Measurements from ENCODE around the gene ADGRG7.

The ADGRG7 gene

DNA sequence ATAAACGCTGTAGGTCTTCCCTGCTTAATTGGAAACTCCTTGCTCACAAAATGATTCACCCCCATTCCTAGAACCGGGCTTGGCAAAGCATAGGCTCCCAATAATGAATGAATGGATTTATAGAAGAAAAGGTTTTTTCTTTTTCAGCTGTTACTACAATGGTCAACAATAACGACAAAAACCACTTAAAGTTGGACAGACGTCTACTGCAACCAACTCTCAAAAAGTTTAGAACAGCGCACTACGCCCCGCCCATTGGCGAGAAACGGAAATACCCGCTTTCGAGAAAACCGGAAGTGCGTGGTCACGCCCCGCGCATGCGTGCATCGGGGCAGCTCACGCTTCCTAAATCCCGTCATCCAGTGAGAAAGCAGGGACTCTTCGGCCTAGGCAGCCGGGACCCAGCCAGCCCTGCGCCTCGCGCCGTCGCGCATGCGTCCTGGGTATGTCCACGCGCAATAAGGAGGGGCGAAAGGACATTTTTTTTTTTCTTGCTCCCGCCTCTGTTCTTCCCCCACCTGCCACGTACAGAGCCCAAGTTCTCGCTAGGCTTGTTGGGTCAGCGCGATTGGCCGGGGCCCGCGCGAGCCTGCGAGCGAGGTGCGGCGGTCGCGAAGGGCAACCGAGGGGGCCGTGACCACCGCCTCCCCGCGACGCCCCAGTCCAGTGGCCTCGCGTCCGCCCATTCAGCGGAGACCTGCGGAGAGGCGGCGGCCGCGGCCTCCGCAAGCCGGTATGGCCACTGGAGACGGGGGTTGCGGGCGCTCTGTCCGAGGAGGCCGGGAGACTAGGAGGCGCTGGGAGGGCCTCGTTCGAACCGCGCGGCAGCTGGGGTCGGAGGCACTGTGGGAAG, 99.8 kb downstream of the ADGRG7 start, which contains the start of gene TFG:
Gene TFG (plus strand): TSS at position 506 of the 853 bp plus-strand sequence. CDS start 4,192 bp downstream, outside the sequence.
- Histone ChIP-seq H3K9me3 (ENCODE audit: control insufficient read depth, low read depth, low read length) (no peaks in the 10 kb centered on the region), H3K4me3 (ENCODE audit: low read length) (peak within 1 kb of the TSS; percentile 92), H3K9ac (ENCODE audit: low read length) (peak within 1 kb of the TSS; percentile 91), H3K27ac (ENCODE audit: low read length) (peak within 1 kb of the TSS; percentile 78), H3K36me3 (ENCODE audit: control insufficient read depth, low read depth, low read length) (peaks cover 13% of the 10 kb centered on the region), H3K27me3 (ENCODE audit: control insufficient read depth, insufficient read depth, low read length) (peaks cover 41% of the 10 kb centered on the region), H3K4me1 (ENCODE audit: control insufficient read depth, low read depth, low read length) (peaks cover 8% of the 10 kb centered on the region)

DNA sequence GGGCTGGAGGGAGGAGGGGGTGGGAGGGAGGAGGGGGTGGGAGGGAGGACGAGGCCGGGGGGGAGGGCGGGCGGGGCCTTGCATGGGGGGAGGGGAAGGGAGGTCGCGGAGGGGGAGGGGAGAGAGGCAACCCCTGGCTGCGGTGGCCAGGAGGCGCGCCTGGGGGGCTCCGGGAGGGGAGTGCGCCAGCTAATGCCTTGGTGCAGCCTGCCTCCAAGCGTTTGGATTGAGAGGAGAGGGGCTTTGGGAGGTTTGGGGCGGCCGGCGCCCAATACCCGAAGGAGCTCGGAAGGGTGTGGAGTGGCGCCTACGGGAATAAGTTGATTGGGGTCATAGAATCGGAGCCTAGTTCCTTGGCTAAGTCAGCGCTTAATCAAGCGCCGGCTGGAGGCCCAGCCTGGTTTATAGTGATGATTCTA, 100.5 kb downstream of the ADGRG7 start:
- peaks cover 19% of the 10 kb centered on the region for H3K36me3 ChIP-seq (ENCODE audit: control insufficient read depth, low read depth, low read length)
- H3K9me3 ChIP-seq (ENCODE audit: control insufficient read depth, low read depth, low read length), result no peaks in the 10 kb centered on the region
- H3K27me3 ChIP-seq (ENCODE audit: control insufficient read depth, insufficient read depth, low read length), result peaks cover 35% of the 10 kb centered on the region
- peak overlapping the region; percentile 92 for H3K4me3 ChIP-seq (ENCODE audit: low read length)
- peaks cover 8% of the 10 kb centered on the region for H3K4me1 ChIP-seq (ENCODE audit: control insufficient read depth, low read depth, low read length)
- peak overlapping the region; percentile 78 for H3K27ac ChIP-seq (ENCODE audit: low read length)
- peak overlapping the region; percentile 91 for H3K9ac ChIP-seq (ENCODE audit: low read length)

DNA sequence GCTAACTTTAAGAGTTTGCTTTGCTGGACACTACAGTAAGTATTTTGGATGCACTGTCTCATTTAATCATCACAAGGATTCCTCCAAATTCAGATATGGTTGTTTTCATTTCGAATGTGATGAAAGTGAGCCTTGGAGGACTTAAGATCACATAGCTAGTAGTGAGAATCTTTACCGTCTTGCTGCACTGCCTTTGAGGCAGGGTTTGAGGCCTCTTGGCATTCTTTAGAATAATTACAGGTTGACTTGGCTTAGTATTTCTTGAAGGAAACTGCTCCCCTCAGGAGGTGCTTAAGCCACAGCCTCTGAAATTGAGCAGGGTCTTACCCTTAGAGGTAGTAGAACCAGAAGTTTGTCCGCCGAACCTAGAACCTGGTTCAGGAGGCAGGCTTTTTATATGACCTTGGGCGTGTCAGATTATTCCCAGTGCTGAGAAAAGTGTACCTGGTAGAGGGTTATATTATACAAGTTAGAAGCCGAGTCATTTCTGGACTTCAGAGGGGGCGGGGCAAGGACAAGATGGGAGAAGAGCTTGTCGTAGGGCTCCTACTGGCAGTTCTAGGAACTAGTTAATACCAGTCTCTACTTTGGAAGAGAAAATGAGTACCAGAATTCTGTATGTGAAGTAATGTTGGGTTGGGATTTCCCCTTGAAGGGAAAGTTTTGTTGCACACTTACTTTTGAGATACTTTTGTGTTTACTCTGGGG, 101.0 kb downstream of the ADGRG7 start:
- H3K27ac ChIP-seq (ENCODE audit: low read length), result peak overlapping the region; percentile 78
- H3K9ac ChIP-seq (ENCODE audit: low read length), result peak overlapping the region; percentile 91
- peaks cover 29% of the 10 kb centered on the region for H3K27me3 ChIP-seq (ENCODE audit: control insufficient read depth, insufficient read depth, low read length)
- H3K9me3 ChIP-seq (ENCODE audit: control insufficient read depth, low read depth, low read length), result no peaks in the 10 kb centered on the region
- H3K4me1 ChIP-seq (ENCODE audit: control insufficient read depth, low read depth, low read length), result peaks cover 8% of the 10 kb centered on the region
- H3K4me3 ChIP-seq (ENCODE audit: low read length), result peak overlapping the region; percentile 92
- peaks cover 25% of the 10 kb centered on the region for H3K36me3 ChIP-seq (ENCODE audit: control insufficient read depth, low read depth, low read length)

GRCh38 chr3:100715176-100715575, 105.8 kb downstream of the ADGRG7 start:
- no peak overlapping the region for H3K27ac ChIP-seq (ENCODE audit: low read length)
- no peak overlapping the region for H3K9ac ChIP-seq (ENCODE audit: low read length)
- H3K27me3 ChIP-seq (ENCODE audit: control insufficient read depth, insufficient read depth, low read length), result no peaks in the 10 kb centered on the region
- peaks cover 15% of the 10 kb centered on the region for H3K4me1 ChIP-seq (ENCODE audit: control insufficient read depth, low read depth, low read length)
- no peaks in the 10 kb centered on the region for H3K9me3 ChIP-seq (ENCODE audit: control insufficient read depth, low read depth, low read length)
- H3K4me3 ChIP-seq (ENCODE audit: low read length), result no peak overlapping the region
- H3K36me3 ChIP-seq (ENCODE audit: control insufficient read depth, low read depth, low read length), result peaks cover 37% of the 10 kb centered on the region

GRCh38 chr3:100717063-100717462, 107.7 kb downstream of the ADGRG7 start:
- H3K27ac ChIP-seq (ENCODE audit: low read length), result no peak overlapping the region
- no peak overlapping the region for H3K9ac ChIP-seq (ENCODE audit: low read length)
- no peaks in the 10 kb centered on the region for H3K9me3 ChIP-seq (ENCODE audit: control insufficient read depth, low read depth, low read length)
- no peak overlapping the region for H3K4me3 ChIP-seq (ENCODE audit: low read length)
- no peaks in the 10 kb centered on the region for H3K27me3 ChIP-seq (ENCODE audit: control insufficient read depth, insufficient read depth, low read length)
- peaks cover 9% of the 10 kb centered on the region for H3K4me1 ChIP-seq (ENCODE audit: control insufficient read depth, low read depth, low read length)
- H3K36me3 ChIP-seq (ENCODE audit: control insufficient read depth, low read depth, low read length), result peaks cover 50% of the 10 kb centered on the region

DNA sequence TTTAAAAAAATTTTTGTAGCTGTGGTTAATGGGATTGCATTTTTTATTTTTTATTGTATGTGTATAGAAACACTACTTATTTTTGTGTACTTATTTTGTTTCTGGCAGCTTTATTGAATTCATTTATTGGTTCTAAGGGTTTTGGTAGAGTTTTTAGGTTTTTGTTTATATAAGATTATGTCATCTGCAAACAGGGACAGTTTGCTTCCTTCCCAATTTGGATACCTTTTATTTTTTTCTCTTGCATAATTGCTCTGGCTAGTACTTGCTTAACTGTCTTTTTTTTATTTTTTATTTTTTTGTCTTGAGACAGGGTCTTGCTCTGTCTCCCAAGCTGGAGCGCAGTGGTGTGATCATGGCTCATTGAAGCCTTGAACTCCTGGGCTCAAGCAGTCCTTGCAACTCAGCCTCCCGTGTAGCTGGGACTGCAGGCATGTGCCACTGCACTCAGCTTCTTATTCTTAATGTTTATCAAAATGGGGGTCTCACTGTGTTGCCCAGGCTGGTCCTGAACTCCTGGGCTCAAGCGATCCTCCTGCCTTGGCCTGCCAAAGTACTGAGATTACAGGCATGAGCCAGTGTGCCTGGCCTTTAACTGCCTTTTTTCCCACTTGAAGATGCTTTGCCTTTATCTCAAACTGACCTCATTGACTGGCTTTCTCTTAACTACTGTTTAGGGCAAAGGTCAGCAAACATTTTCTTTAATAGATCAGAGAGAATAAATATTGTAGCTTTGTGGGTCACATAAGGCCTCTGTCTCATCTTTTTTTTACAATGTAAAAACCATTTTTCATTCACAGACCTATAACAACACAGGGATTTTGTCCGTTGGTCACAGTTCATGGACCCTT, 108.5 kb downstream of the ADGRG7 start:
- H3K36me3 ChIP-seq (ENCODE audit: control insufficient read depth, low read depth, low read length), result peaks cover 58% of the 10 kb centered on the region
- no peak overlapping the region for H3K27ac ChIP-seq (ENCODE audit: low read length)
- H3K4me1 ChIP-seq (ENCODE audit: control insufficient read depth, low read depth, low read length), result peaks cover 9% of the 10 kb centered on the region
- H3K9me3 ChIP-seq (ENCODE audit: control insufficient read depth, low read depth, low read length), result no peaks in the 10 kb centered on the region
- H3K4me3 ChIP-seq (ENCODE audit: low read length), result no peak overlapping the region
- H3K27me3 ChIP-seq (ENCODE audit: control insufficient read depth, insufficient read depth, low read length), result no peaks in the 10 kb centered on the region
- no peak overlapping the region for H3K9ac ChIP-seq (ENCODE audit: low read length)

DNA sequence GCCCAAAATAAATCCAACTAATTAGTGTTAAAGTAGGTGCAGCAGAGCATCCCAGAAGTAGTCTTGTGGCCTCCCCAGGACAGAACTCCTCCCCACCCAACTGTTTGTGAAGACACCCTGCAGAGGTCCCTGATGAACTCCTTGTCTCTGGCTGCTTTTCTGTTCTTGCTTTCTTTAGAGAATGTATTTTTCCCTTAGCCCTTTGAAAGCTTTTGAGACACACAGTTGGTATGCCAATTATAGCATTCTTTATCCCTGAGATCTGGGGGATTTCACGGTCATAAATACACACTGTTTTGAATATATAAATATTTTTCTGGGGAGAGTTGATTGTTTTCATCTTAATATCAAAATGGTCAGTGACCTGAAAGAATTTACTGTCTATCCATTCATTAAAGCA, 109.7 kb downstream of the ADGRG7 start:
- Histone ChIP-seq H3K4me1 (ENCODE audit: control insufficient read depth, low read depth, low read length) (peaks cover 9% of the 10 kb centered on the region), H3K9me3 (ENCODE audit: control insufficient read depth, low read depth, low read length) (no peaks in the 10 kb centered on the region), H3K36me3 (ENCODE audit: control insufficient read depth, low read depth, low read length) (peaks cover 60% of the 10 kb centered on the region), H3K4me3 (ENCODE audit: low read length) (no peak overlapping the region), H3K27ac (ENCODE audit: low read length) (no peak overlapping the region), H3K27me3 (ENCODE audit: control insufficient read depth, insufficient read depth, low read length) (no peaks in the 10 kb centered on the region), H3K9ac (ENCODE audit: low read length) (no peak overlapping the region)

DNA sequence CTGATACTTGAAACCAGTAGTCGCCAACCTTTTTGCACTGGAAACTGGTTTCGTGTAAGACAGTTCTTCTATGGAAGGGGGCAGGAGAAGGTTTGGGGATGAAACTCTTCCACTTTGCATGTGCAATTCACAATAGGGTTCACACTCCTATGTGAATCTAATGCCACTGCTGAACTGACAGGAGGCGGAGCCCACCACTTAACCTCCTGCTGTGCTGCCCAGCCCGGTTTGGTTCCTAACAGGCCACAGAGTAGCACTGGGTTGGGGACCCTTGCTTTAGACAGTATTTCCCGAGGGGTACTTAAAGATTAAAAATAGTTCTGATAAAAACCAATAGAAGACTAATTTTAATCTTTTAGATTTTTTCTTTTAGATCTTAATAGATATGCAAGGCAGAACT, 111.0 kb downstream of the ADGRG7 start:
- H3K4me1 ChIP-seq (ENCODE audit: control insufficient read depth, low read depth, low read length), result peaks cover 9% of the 10 kb centered on the region
- H3K9me3 ChIP-seq (ENCODE audit: control insufficient read depth, low read depth, low read length), result no peaks in the 10 kb centered on the region
- no peaks in the 10 kb centered on the region for H3K27me3 ChIP-seq (ENCODE audit: control insufficient read depth, insufficient read depth, low read length)
- H3K9ac ChIP-seq (ENCODE audit: low read length), result no peak overlapping the region
- H3K4me3 ChIP-seq (ENCODE audit: low read length), result no peak overlapping the region
- H3K27ac ChIP-seq (ENCODE audit: low read length), result no peak overlapping the region
- peaks cover 51% of the 10 kb centered on the region for H3K36me3 ChIP-seq (ENCODE audit: control insufficient read depth, low read depth, low read length)

DNA sequence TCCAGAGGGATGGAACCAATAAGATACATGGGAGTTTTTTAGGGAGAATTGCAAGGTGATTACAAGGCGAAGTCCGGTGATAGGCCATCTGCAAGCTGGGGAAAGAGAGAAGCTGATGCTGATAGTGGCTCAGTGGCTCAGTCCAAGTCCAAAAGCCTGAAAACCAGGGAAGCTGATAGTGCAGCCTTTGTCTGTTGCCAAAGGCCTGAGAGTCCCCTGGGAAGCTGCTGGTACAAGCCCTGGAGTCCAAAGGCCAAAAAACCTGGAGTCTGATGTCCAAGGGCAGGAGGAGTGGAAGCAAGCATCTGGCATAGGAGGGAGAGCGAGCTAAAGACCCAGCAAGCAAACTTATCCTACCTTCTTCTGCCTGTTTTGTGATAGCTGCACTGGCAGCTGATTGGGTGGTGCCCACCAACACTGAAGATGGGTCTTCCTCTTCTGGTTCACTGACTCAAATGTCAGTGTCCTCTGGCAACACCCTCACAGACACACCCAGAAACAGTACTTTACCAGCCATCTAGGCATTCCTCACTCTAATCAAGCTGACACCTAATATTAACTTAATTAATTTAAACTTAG, 116.6 kb downstream of the ADGRG7 start:
- H3K9me3 ChIP-seq (ENCODE audit: control insufficient read depth, low read depth, low read length), result no peaks in the 10 kb centered on the region
- H3K4me3 ChIP-seq (ENCODE audit: low read length), result no peak overlapping the region
- peaks cover 66% of the 10 kb centered on the region for H3K36me3 ChIP-seq (ENCODE audit: control insufficient read depth, low read depth, low read length)
- H3K27me3 ChIP-seq (ENCODE audit: control insufficient read depth, insufficient read depth, low read length), result no peaks in the 10 kb centered on the region
- no peak overlapping the region for H3K27ac ChIP-seq (ENCODE audit: low read length)
- H3K9ac ChIP-seq (ENCODE audit: low read length), result no peak overlapping the region
- H3K4me1 ChIP-seq (ENCODE audit: control insufficient read depth, low read depth, low read length), result no peaks in the 10 kb centered on the region

GRCh38 chr3:100726706-100727105, 117.3 kb downstream of the ADGRG7 start:
- Histone ChIP-seq H3K9me3 (ENCODE audit: control insufficient read depth, low read depth, low read length) (no peaks in the 10 kb centered on the region), H3K4me1 (ENCODE audit: control insufficient read depth, low read depth, low read length) (no peaks in the 10 kb centered on the region), H3K27me3 (ENCODE audit: control insufficient read depth, insufficient read depth, low read length) (no peaks in the 10 kb centered on the region), H3K36me3 (ENCODE audit: control insufficient read depth, low read depth, low read length) (peaks cover 65% of the 10 kb centered on the region), H3K27ac (ENCODE audit: low read length) (no peak overlapping the region), H3K4me3 (ENCODE audit: low read length) (no peak overlapping the region), H3K9ac (ENCODE audit: low read length) (no peak overlapping the region)

- peaks cover 54% of the 10 kb centered on the region for H3K36me3 ChIP-seq (ENCODE audit: control insufficient read depth, low read depth, low read length)
- no peaks in the 10 kb centered on the region for H3K27me3 ChIP-seq (ENCODE audit: control insufficient read depth, insufficient read depth, low read length)
- no peak overlapping the region for H3K4me3 ChIP-seq (ENCODE audit: low read length)
- H3K9me3 ChIP-seq (ENCODE audit: control insufficient read depth, low read depth, low read length), result no peaks in the 10 kb centered on the region
- H3K9ac ChIP-seq (ENCODE audit: low read length), result no peak overlapping the region
- no peak overlapping the region for H3K27ac ChIP-seq (ENCODE audit: low read length)
- H3K4me1 ChIP-seq (ENCODE audit: control insufficient read depth, low read depth, low read length), result peaks cover 12% of the 10 kb centered on the region
Observed at GRCh38 chr3:100730524-100730923, 121.1 kb downstream of the ADGRG7 start.

Data from iPS-18a (cell line).